ENCODE measurements around the gene ATE1. TPM values are rescaled to one million over a fixed set of nuclear protein-coding genes. Genes with fewer than 3 reads are reported as not detected.

ATE1 gene
- total and polyA plus RNA-seq, 2 experiments from 2014 or later: 17.4 to 24.5 TPM

- TF ChIP-seq EZH2phosphoT487 (IDR thresholded peaks at IDR 0.05; ENCODE audit: unreplicated experiment): no peak
- TF ChIP-seq EZH2 (IDR thresholded peaks at IDR 0.05; ENCODE audit: low read depth, unreplicated experiment): no peak
- TF ChIP-seq CREB1 (CRISPR knock-in tag; IDR thresholded peaks at IDR 0.05; ENCODE audit: low read depth): no peak
Measured at GRCh38 chr10:121926671-121927317, 1.0 kb downstream of the ATE1 start (continued).

- no peak overlapping the region for H2AFZ ChIP-seq
- TF ChIP-seq EZH2phosphoT487 (IDR thresholded peaks at IDR 0.05; ENCODE audit: unreplicated experiment) (no peak), ZNF114 (CRISPR knock-in tag; IDR thresholded peaks at IDR 0.05) (no peak), ZNF462 (CRISPR knock-in tag; IDR thresholded peaks at IDR 0.05) (no peak), JUNB (IDR thresholded peaks at IDR 0.05; ENCODE audit: unreplicated experiment) (no peak), ZNF331 (CRISPR knock-in tag; IDR thresholded peaks at IDR 0.05; ENCODE audit: low read depth) (no peak), POLR2AphosphoS5 (IDR thresholded peaks at IDR 0.05; ENCODE audit: low read depth) (no peak), ETS1 (IDR thresholded peaks at IDR 0.05) (no peak), NANOG (IDR thresholded peaks at IDR 0.05; ENCODE audit: borderline replicate concordance) (no peak), CREB1 (CRISPR knock-in tag; IDR thresholded peaks at IDR 0.05; ENCODE audit: low read depth) (no peak), EZH2 (IDR thresholded peaks at IDR 0.05; ENCODE audit: low read depth, unreplicated experiment) (no peak), STAT1 (IDR thresholded peaks at IDR 0.05; ENCODE audit: unreplicated experiment) (no peak), REST (IDR thresholded peaks at IDR 0.05; ENCODE audit: unreplicated experiment) (no peak)
Measured at GRCh38 chr10:121926157-121926556, 1.7 kb downstream of the ATE1 start.

More at GRCh38 chr10:121926157-121926556, 1.7 kb downstream of the ATE1 start:
- peaks cover 50% of the 10 kb centered on the region for H3K79me2 ChIP-seq (replicated peaks; ENCODE audit: insufficient read depth)
- H3K36me3 ChIP-seq (ENCODE audit: insufficient read depth): no peaks in the 10 kb centered on the region
- H4K20me1 ChIP-seq (replicated peaks; ENCODE audit: insufficient read depth): 0 out of 2 replicates have a peak, but pooled peaks cover 3% of the 10 kb centered on the region
- H3K4me1 Mint-ChIP-seq: peaks cover 10% of the 10 kb centered on the region
- H3K27me3 ChIP-seq (ENCODE audit: insufficient read depth): no peaks in the 10 kb centered on the region
- peaks cover 14% of the 10 kb centered on the region for H3K27me3 Mint-ChIP-seq (ENCODE audit: insufficient read depth, low read depth, poor library complexity)
- H3K4me2 ChIP-seq: peak overlapping the region; percentile 93
- peaks cover 17% of the 10 kb centered on the region for H3K36me3 Mint-ChIP-seq (ENCODE audit: low read depth)
- H3K27ac Mint-ChIP-seq: no peak overlapping the region
- no peak for ATAC-seq
- H3K4me1 ChIP-seq (ENCODE audit: insufficient read depth): peaks cover 3% of the 10 kb centered on the region; the same call in 1 of the 2 replicates
- H3K27ac ChIP-seq (ENCODE audit: low read depth): no peak overlapping the region
- H3K9me2 ChIP-seq (ENCODE audit: insufficient read depth): no peaks in the 10 kb centered on the region
- peak overlapping the region; percentile 91; the same call in 2 of the 3 replicates for H3K4me3 Mint-ChIP-seq
- H3F3A ChIP-seq (replicated peaks; ENCODE audit: low read depth): no peaks in the 10 kb centered on the region
- DNase-seq (ENCODE audit: low spot score): no peak
- H3K9me3 Mint-ChIP-seq: no peaks in the 10 kb centered on the region
- H3K4me3 ChIP-seq: peak overlapping the region; percentile 92

Measured in GM23338 (cell line).